GM23338 (cell line): ENCODE measurements around the gene ZNF800. TPM values are rescaled to one million over a fixed set of nuclear protein-coding genes. Genes with fewer than 3 reads are reported as not detected.

ENCODE experiments used
- ATAC-seq: fragments of 200-7000 bp; cut with Tn5 transposase; 3 replicates; pipeline ENCODE4 v1.9.1; 2020
- DNase-seq: peaks from one replicate; pipeline ENCODE4 v3.0.0-alpha.2; 2015; ENCODE audit warnings: low spot score
- H2AFZ ChIP-seq: fragments of 200-600 bp; sonication (generic); 2 replicates; pipeline ENCODE4 v1.8.0; 2016; ENCODE audit warnings: antibody characterized with exemption, mild to moderate bottlenecking, moderate library complexity
- H3F3A ChIP-seq: fragments of 200-600 bp; sonication (generic); replicated peaks from 2 replicates; pipeline ENCODE4 v1.8.0; 2017; ENCODE audit warnings: antibody characterized with exemption, mixed run types, low read depth
- H3K27ac ChIP-seq: fragments of 200-600 bp; sonication (generic); 2 replicates; pipeline ENCODE4 v1.6.1; 2016; ENCODE audit warnings: low read depth
- H3K27me3 ChIP-seq: fragments of 200-600 bp; sonication (generic); 2 replicates; pipeline ENCODE4 v1.8.0; 2016; ENCODE audit warnings: mild to moderate bottlenecking, mixed run types, moderate library complexity; ENCODE audit not compliant: insufficient read depth
- H3K36me3 ChIP-seq: fragments of 200-600 bp; sonication (generic); 2 replicates; pipeline ENCODE4 v1.8.0; 2016; ENCODE audit warnings: mild to moderate bottlenecking; ENCODE audit not compliant: insufficient read depth
- H3K4me1 ChIP-seq: fragments of 200-600 bp; sonication (generic); 2 replicates; pipeline ENCODE4 v1.8.0; 2016; ENCODE audit warnings: mild to moderate bottlenecking, moderate library complexity; ENCODE audit not compliant: insufficient read depth
- H3K4me2 ChIP-seq: fragments of 200-600 bp; sonication (generic); 2 replicates; pipeline ENCODE4 v1.7.1; 2017; ENCODE audit warnings: mixed run types
- H3K4me3 ChIP-seq: fragments of 200-600 bp; sonication (generic); 2 replicates; pipeline ENCODE4 v1.6.1; 2016; ENCODE audit warnings: mixed run types
- H3K79me2 ChIP-seq: fragments of 200-600 bp; sonication (generic); replicated peaks from 2 replicates; pipeline ENCODE4 v1.8.0; 2017; ENCODE audit warnings: mild to moderate bottlenecking; ENCODE audit not compliant: insufficient read depth
- H3K9me2 ChIP-seq: fragments of 200-600 bp; sonication (generic); 2 replicates; pipeline ENCODE4 v1.8.0; 2017; ENCODE audit not compliant: insufficient read depth
- H4K20me1 ChIP-seq: fragments of 200-600 bp; sonication (generic); replicated peaks from 2 replicates; pipeline ENCODE4 v1.8.0; 2017; ENCODE audit warnings: mild to moderate bottlenecking; ENCODE audit not compliant: insufficient read depth
- H3K27ac Mint-ChIP-seq: 2 replicates; pipeline ENCODE4 v1.8.0; 2020; ENCODE audit warnings: inconsistent platforms, mild to moderate bottlenecking, moderate library complexity, mixed read lengths
- H3K27me3 Mint-ChIP-seq: 3 replicates; pipeline ENCODE4 v1.8.0; 2022; ENCODE audit warnings: low read depth, mild to moderate bottlenecking, moderate library complexity, mixed read lengths, inconsistent platforms; ENCODE audit not compliant: insufficient read depth, poor library complexity
- H3K36me3 Mint-ChIP-seq: 3 replicates; pipeline ENCODE4 v1.8.0; 2021; ENCODE audit warnings: low read depth, mild to moderate bottlenecking, inconsistent platforms, moderate library complexity, mixed read lengths
- H3K4me1 Mint-ChIP-seq: 3 replicates; pipeline ENCODE4 v1.8.0; 2020; ENCODE audit warnings: mild to moderate bottlenecking, inconsistent platforms, mixed read lengths
- H3K4me3 Mint-ChIP-seq: 3 replicates; pipeline ENCODE4 v1.8.0; 2021; ENCODE audit warnings: moderate library complexity, mild to moderate bottlenecking, inconsistent platforms, mixed read lengths
- H3K9me3 Mint-ChIP-seq: 3 replicates; pipeline ENCODE4 v1.8.0; 2020; ENCODE audit warnings: moderate library complexity, mild to moderate bottlenecking, inconsistent platforms, mixed read lengths
- CTCF ChIP-seq, 2 experiments: fragments of 200-600 bp in 1 of 2; sonication (generic) in 1 of 2; conservative IDR thresholded peaks; 2 replicates each; pipeline versions ENCODE4 v1.5.1 to v1.6.1; 2016 to 2017; ENCODE audit warnings: antibody characterized with exemption in 2 of 2, low read depth in 2 of 2, mild to moderate bottlenecking in 2 of 2, moderate library complexity in 1 of 2
- ETS1 ChIP-seq: IDR thresholded peaks from 2 replicates; pipeline ENCODE4 v1.6.1; 2016; ENCODE audit warnings: antibody characterized with exemption
- EZH2phosphoT487 ChIP-seq: fragments of 200-600 bp; sonication (generic); IDR thresholded peaks from one replicate; pipeline ENCODE4 v1.8.1; 2018; ENCODE audit warnings: antibody characterized with exemption; ENCODE audit not compliant: unreplicated experiment
- POLR2AphosphoS5 ChIP-seq: IDR thresholded peaks from 2 replicates; pipeline ENCODE4 v1.6.1; 2016; ENCODE audit warnings: antibody characterized with exemption, low read depth
- STAT1 ChIP-seq: IDR thresholded peaks from one replicate; pipeline ENCODE4 v1.6.1; 2016; ENCODE audit warnings: antibody characterized with exemption; ENCODE audit not compliant: unreplicated experiment
- ZNF331 ChIP-seq: fragments of 250-450 bp; sonication (Bioruptor Pico); IDR thresholded peaks from 2 replicates; pipeline ENCODE4 v1.5.0; 2020; ENCODE audit warnings: low read depth, mild to moderate bottlenecking, moderate library complexity
- ZNF462 ChIP-seq: fragments of 250-450 bp; sonication (Bioruptor Pico); IDR thresholded peaks from 2 replicates; pipeline ENCODE4 v1.5.0; 2020; ENCODE audit warnings: mild to moderate bottlenecking, moderate library complexity
- polyA plus RNA-seq: library from polyadenylated mRNA; unstranded; fragments of >200 nt; fragmentation: Nextera tagmentation; extraction: Ambion mirVana; gene quantifications from 2 replicates; pipeline ENCODE4 v1.2.1, GENCODE V29; 2016
- total RNA-seq: library from RNA; depleted of rRNA; stranded (reverse); fragments of >200 nt; shearing (Covaris generic); gene quantifications from 2 replicates; pipeline ENCODE4 v1.2.3, GENCODE V29; 2014

ZNF800 gene
- total and polyA plus RNA-seq, 2 experiments from 2014 or later: 5.4 to 8.3 TPM

GRCh38 chr7:127322832-127323493, 69.5 kb downstream of the ZNF800 start:
- Mint-ChIP-seq H3K4me3 (no peak overlapping the region), H3K27ac (no peak overlapping the region), H3K4me1 (peaks cover 6% of the 10 kb centered on the region; the same call in 2 of the 3 replicates), H3K36me3 (no peaks in the 10 kb centered on the region), H3K9me3 (no peaks in the 10 kb centered on the region), H3K27me3 (no peaks in the 10 kb centered on the region)
- no peaks in the 10 kb centered on the region for H3K4me1 ChIP-seq
- DNase-seq (peak; percentile 5), ATAC-seq (peak; percentile 56; the same call in 2 of the 3 replicates)
- H3K27me3 ChIP-seq: peaks cover under 1% of the 10 kb centered on the region; the same call in 1 of the 2 replicates
- peak overlapping the region; percentile 25 for H2AFZ ChIP-seq
- H3K27ac ChIP-seq: no peak overlapping the region
- H3K36me3 ChIP-seq: no peaks in the 10 kb centered on the region
- TF ChIP-seq POLR2AphosphoS5: no peak
- TF ChIP-seq CTCF (conservative IDR thresholded peaks at IDR 0.05; ENCODE audit: low read depth in 2 of 2): peak in 1 of 2 experiments; percentile 35; a peak in 2 of 4 replicates
- H3K79me2 ChIP-seq: no peaks in the 10 kb centered on the region
- H3F3A ChIP-seq: no peaks in the 10 kb centered on the region
- H4K20me1 ChIP-seq: no peaks in the 10 kb centered on the region
- H3K9me2 ChIP-seq: no peaks in the 10 kb centered on the region
- no peak overlapping the region for H3K4me3 ChIP-seq
- no peak overlapping the region for H3K4me2 ChIP-seq

- ATAC-seq (peak; percentile 25; the same call in 2 of the 3 replicates), DNase-seq (no peak)
- H3K79me2 ChIP-seq: no peaks in the 10 kb centered on the region
- H2AFZ ChIP-seq: peak overlapping the region; percentile 25
- H4K20me1 ChIP-seq: no peaks in the 10 kb centered on the region
- H3K4me1 Mint-ChIP-seq: peaks cover 6% of the 10 kb centered on the region; the same call in 2 of the 3 replicates
- no peaks in the 10 kb centered on the region for H3K36me3 Mint-ChIP-seq
- no peaks in the 10 kb centered on the region for H3K9me3 Mint-ChIP-seq
- no peaks in the 10 kb centered on the region for H3K4me1 ChIP-seq
- H3K27ac ChIP-seq: no peak overlapping the region
- H3F3A ChIP-seq: no peaks in the 10 kb centered on the region
- H3K27me3 Mint-ChIP-seq: no peaks in the 10 kb centered on the region
- H3K4me3 ChIP-seq: no peak overlapping the region
- H3K27me3 ChIP-seq: no peaks in the 10 kb centered on the region
- H3K4me2 ChIP-seq: no peak overlapping the region
- H3K9me2 ChIP-seq: no peaks in the 10 kb centered on the region
- no peaks in the 10 kb centered on the region for H3K36me3 ChIP-seq
- H3K27ac Mint-ChIP-seq: no peak overlapping the region
- no peak overlapping the region for H3K4me3 Mint-ChIP-seq
- TF ChIP-seq STAT1 (no peak), ETS1 (no peak), ZNF462 (CRISPR knock-in tag) (no peak), ZNF331 (no peak), EZH2phosphoT487 (no peak), CTCF (conservative IDR thresholded peaks at IDR 0.05; ENCODE audit: low read depth in 2 of 2) (no peak)
Observed at GRCh38 chr7:127322351-127322750, 70.2 kb downstream of the ZNF800 start.
